Pulmonary artery endothelial cell (primary cell): ENCODE data around the gene LCP1. TPM values are rescaled to one million over a fixed set of nuclear protein-coding genes. Genes with fewer than 3 reads are reported as not detected.

Experiments
- DNase-seq: peaks from one replicate; pipeline ENCODE4 v3.0.0-alpha.2; 2011; ENCODE audit warnings: low read depth, low spot score
- total RNA-seq: library from RNA; depleted of rRNA; stranded (reverse); fragments of >200 nt; gene quantifications from 2 replicates; pipeline ENCODE4 v1.2.3, GENCODE V29; 2014

Gene LCP1
- total RNA-seq, 1 donor from 2014 or later: 0.13 TPM

GRCh38 chr13:46158983-46159382, 23.0 kb downstream of the LCP1 start:
- DNase-seq: no peak

GRCh38 chr13:46158222-46158621, 23.8 kb downstream of the LCP1 start:
- DNase-seq: no peak

- DNase-seq: no peak
These were observed 27.7 kb downstream of the LCP1 start for GRCh38 chr13:46154136-46154801.

- DNase-seq: no peak
These were observed 29.2 kb downstream of the LCP1 start for GRCh38 chr13:46152627-46153328.

- no peak for DNase-seq
These were observed 31.8 kb downstream of the LCP1 start for GRCh38 chr13:46150134-46150693.

GRCh38 chr13:46149272-46150133, 32.5 kb downstream of the LCP1 start:
- no peak for DNase-seq

- DNase-seq: no peak
These were observed 35.1 kb downstream of the LCP1 start for GRCh38 chr13:46146898-46147297.

GRCh38 chr13:46145950-46146349, 36.0 kb downstream of the LCP1 start:
- no peak for DNase-seq

GRCh38 chr13:46145135-46145534, 36.8 kb downstream of the LCP1 start:
- no peak for DNase-seq

GRCh38 chr13:46143184-46143701, 38.7 kb downstream of the LCP1 start:
- DNase-seq: no peak

- no peak for DNase-seq
These were observed 39.2 kb downstream of the LCP1 start for GRCh38 chr13:46142776-46143175.

GRCh38 chr13:46140044-46140443, 41.9 kb downstream of the LCP1 start:
- no peak for DNase-seq

GRCh38 chr13:46137627-46138317, 44.2 kb downstream of the LCP1 start:
- no peak for DNase-seq

GRCh38 chr13:46136688-46137087, 45.3 kb downstream of the LCP1 start:
- DNase-seq: no peak

- DNase-seq: no peak
These were observed 46.9 kb downstream of the LCP1 start for GRCh38 chr13:46134961-46135522.

- DNase-seq: no peak
These were observed 47.5 kb downstream of the LCP1 start for GRCh38 chr13:46134494-46134893.

GRCh38 chr13:46132109-46132508, 49.9 kb downstream of the LCP1 start:
- no peak for DNase-seq

- DNase-seq: no peak
These were observed 50.3 kb downstream of the LCP1 start for GRCh38 chr13:46131705-46132104.

GRCh38 chr13:46129955-46130618, 51.9 kb downstream of the LCP1 start:
- DNase-seq: no peak

- no peak for DNase-seq
These were observed 52.9 kb downstream of the LCP1 start for GRCh38 chr13:46129124-46129523.
